H4 (cell line): ENCODE measurements around the gene SERPINF2. TPM values are rescaled to one million over a fixed set of nuclear protein-coding genes. Genes with fewer than 3 reads are reported as not detected.
"Not testable (repeated sequence)": the region's sequence is repeated elsewhere in the genome, so short reads cannot be mapped to it uniquely, and the experiment has no call there.

Experiments
- DNase-seq: peaks from one replicate; pipeline ENCODE4 v3.0.0-alpha.2; 2015; ENCODE audit warnings: low spot score
- total RNA-seq: library from RNA; depleted of rRNA; stranded (reverse); fragments of >200 nt; shearing (Covaris generic); gene quantifications from 2 replicates; pipeline ENCODE4 v1.2.3, GENCODE V29; 2014; rRNA removed

Gene SERPINF2
- not detected in 2 replicates for total RNA-seq

DNA sequence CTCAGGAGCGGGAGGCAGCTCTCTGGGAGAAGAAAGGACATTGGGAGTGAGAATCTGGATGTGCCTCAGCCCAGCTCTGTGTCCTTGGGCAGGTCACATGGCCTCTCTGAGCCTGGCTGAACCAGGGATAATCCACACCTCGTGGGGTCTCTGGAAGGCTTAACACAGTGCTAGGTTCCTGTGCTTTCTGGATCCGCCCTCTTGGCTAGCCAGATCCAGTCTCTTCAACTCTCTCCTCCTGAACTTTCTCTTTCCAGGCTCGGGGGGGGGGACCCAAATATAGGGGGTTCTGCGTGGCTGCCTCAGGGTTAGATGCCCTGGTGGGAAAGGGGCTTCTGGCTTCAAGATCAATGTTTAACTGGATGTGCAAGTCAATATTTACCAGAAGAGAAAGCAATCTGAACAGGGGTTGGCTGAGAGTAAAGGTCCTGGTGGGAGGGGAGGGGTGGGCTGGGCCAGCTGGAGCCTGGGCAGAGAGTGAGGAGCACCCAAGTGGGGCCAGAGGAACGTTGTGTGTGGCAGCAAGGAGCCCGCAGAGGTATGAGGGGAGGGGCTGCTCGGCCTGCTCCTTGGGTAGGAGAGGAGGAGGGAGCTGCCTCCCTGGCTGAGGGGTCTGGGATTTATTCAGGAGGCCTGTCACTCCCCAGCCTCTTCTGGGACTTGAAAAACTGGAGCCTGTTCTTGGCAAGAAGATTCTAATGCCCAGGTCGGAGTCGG, at the start of gene SERPINF2:
TSS of gene SERPINF2 (plus strand) at position 501 of the 717 bp plus-strand sequence. CDS start 2,125 bp downstream, outside the sequence.
- DNase-seq, result no peak

DNA sequence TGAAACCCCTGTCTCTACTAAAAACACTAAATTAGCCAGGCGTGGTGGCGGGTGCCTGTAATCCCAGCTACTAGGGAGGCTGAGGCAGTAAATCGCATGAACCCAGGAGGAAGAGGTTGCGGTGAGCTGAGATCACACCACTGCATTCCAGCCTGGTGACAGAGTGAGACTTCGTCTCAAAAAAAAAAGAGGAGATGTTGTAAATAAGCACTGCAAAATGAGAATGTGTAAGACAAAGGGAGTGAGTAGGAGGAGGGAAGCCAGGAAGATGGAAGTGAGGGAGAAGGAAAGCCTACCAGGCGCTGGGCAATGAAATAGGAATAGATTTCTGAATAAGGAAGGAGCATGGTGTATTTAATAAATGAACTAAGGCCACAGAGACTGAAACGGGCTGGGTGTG, 49.3 kb upstream of the SERPINF2 start:
- no peak for DNase-seq

DNA sequence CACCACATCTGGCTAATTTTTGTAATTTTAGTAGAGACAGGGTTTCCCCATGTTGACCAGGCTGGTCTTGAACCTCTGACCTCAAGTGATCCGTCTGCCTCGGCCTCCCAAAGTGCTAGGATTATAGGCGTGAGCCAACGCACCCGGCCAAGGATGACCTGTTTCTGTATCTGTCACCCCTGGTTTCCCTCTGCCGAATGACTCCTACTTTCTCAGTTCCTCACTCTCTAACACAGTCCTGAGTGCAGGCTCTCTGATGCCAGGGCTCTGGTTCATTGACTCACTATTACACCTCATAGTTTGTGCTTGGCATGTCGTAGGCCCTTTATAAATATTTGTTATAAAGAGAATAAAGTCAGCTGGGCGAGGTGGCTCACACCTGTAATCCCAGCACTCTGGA, 47.3 kb upstream of the SERPINF2 start:
- DNase-seq, result no peak

DNA sequence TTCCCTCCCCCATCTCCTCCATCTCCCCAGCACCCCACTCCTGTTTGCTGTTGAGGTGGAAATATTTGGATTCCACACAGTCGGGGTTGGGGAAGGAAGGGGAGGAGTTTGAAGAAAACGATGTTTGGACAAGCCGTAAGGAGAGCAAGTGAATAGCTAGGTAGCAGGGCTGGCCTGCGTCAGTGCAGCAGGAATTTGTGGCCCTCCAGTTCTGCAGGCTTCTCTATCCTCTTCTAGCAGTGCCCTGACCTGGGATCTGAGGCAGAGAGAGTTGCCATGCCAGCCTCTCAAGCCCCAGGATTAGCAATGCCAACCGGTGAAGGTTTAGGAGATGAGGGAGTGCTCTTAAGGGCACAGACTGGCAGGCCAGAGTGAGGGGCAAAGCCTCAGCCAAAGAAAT, 45.0 kb upstream of the SERPINF2 start:
- DNase-seq, result no peak

DNA sequence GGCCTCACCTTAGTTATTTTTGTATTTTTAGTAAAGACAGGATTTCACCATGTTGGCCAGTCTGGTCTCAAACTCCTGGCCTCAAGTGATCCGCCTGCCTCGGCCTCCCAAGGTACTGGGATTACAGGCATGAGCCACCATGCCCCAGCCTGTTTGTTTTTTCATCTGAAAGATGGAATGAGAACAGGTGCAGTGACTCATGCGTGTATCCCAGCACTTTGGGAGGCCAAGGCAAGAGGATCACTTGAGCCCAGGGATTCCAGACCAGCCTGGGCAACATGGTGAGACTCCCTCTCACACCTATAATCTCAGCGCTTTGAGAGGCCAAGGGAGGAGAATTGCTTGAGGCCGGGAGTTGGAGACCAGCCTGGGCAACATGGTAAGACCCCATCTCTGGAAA, 42.8 kb upstream of the SERPINF2 start:
- DNase-seq, result not testable (repeated sequence)

DNA sequence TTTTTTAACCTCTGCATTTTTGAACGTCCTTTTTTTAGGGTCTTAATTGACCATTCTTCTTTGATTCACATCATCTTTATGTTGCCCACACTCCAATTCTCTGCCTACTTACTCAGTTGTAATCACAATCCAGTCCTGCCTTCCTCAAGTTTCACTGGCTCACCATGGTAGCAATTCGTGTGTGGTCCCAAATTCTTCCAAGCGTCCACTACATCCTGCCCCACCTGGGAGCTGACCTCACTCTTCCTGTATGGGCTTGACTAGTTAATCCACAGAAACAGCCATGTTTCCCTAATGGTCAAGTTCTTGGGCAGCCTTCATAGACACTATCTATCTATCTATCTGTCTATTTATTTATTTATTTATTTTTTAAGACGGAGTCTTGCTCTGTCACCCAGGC, 39.6 kb upstream of the SERPINF2 start:
- peak; percentile 47 for DNase-seq

DNA sequence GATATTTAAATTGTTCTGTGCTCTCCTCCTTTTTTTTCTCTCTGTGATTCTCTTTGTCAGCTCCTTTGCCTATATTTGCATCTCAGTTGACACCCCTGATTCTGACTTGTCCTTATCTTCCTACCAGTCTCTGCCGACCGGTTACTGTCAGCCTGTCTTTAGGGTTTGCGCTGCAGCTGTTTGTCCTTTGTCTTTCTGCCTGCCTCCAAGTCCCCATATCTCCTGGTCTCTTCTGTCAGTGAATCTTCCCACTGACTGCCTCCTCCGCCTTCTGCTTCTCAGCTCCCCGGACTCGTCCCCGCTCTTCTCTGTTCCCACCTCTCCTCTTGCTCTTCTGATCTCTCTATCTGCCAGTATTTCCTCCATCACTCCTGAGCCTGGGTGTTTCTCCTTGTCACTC, 37.7 kb upstream of the SERPINF2 start:
- no peak for DNase-seq

DNA sequence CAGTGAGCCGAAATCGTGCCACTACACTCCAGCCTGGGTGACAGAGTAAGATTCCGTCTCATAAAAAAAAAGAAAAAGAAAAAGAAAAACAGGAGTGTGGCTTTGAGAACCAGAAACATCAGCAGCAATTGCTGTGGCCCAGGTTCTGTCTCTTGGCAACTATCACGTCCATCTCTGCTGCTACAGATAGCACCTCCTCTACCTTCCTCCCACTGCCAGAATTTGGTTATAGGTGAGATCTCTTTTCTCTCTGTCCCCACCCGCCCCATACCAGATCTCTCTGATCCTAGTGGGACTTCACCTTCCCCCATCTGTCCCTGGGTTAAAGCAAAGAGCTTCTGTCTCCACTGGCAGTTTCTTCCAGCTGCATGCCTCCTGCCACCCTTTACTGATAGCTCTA, 35.6 kb upstream of the SERPINF2 start:
- no peak for DNase-seq

DNA sequence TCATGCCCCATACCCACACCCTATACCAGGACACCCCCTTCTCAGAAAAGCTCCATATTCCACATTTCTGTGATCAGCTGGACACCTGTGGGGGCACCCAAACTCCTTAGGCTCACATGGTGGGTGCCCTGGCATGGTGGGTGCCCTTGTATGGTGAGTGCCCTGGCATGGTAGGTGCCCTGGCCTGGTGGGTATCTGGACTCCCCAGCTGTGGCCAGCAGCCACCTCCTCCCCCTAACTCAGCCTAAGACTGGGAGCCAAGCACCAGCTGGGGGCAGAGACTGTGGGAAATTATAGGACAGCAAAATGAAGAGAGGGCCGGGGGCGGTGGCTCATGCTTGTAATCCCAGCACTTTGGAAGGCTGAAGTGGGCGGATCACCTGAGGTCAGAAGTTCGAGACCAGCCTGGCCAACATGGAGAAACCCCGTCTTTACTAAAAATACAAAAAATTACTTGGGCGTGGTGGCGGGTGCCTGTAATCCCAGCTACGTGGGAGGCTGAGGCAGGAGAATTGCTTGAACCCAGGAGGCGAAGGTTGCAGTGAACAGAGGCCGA, 33.8 kb upstream of the SERPINF2 start:
- DNase-seq, result not testable (repeated sequence)

DNA sequence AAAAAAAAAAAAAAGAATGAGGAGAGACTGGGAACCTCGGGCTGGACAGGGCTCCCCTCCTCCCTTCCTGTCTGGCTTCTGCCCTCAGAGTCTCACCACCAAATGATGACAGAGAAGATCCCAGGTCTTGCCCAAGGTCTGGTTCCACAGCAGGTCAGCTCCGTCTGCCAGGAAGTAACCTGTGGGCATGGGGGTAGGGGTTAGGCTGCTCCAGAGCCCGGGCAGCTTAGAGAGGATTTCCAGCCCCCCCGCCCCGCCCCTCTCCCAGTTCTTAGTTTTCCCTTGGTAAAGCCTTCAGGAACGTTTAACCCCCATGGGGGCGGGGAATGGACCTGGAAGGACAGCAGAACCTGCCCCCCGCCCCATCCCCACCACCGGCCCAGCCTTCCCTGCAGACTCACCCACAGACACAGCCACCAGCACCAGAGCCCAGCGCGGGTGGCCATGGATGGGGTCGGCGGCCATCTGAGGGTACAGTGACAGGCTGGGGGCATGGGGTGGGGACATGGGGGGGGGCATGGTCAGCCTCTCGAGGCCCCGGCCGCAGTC, 33.2 kb upstream of the SERPINF2 start:
- no peak for DNase-seq

DNA sequence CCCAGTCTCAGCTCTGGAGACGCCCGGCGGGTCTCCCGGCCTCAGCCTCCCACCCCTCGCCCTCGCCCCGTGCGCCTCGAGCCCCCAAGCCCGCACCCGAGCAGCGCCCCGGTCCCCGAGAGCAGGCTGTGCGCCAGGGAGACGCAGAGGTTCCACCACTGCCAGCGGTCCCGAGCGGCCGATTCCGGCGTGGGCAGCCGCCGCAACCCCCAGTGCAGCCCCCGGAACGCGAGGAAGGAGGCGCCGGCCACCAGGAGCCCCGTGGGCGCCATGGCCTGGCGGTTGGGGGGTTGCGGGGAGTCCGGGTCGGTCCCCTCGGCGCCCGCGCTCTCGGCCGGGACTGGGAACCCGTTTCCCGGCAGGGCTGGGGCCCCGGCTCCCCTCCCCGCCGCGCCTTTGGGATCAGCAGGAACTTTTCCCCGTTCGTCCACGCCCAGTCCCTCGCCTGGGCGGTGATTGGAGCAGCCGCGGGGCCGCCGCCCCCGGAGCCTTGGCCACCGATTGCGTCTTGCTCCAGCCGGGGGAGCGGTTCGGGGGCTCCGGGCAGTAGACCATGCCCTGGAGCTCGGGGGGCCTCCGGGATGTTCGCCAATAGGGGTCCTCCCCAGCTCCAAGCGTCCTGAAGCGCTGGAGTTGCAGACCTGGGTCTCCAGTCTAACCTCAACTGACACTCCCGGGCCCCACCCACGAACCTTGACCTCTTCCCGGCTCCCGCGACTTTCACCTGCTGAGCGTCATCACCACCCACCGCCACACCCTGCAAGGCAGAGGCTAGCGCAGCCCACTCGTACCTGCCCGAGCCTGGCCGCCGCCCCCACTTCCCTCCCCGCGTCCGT, 32.5 kb upstream of the SERPINF2 start, which contains the start of gene TLCD2:
TSS of gene TLCD2 (minus strand) at position 407 of the 836 bp plus-strand sequence. CDS start at position 272, 135 bp downstream.
- DNase-seq, result peak; percentile 58

DNA sequence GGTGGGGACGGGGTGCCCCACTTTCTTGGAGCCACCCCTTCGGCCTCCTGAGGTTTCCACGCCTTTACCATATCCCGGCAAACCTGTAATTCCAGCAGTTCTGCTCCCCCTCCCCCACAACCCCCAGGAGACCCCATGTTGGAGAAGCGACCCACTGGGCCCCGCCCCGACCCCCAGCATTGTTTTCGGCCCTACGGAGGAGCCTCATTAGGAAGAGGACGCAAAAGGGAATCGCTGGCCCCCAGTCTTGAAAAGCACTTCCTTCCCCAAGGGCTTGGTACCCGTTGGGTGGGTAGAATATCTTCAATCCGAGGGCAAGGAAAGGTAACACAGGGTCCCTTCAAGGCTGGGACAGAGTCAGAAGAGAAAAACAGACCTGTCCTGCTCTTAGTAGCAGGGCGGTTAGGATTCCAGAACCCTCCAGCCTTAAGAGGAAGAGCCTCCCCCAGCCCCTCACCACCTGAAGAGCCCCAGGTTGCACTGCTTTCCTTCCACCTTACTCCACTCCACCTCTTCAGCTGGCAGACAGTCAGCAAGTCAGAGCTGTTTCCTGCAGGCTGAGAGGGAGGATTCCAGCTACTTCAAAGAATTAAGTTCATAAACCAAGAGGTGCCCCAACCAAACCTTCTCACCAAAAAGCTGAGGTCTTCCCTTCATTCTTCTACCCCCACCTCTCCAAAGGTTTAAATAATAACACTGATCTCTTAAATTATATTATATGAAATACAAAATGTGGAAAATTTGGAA, 31.7 kb upstream of the SERPINF2 start:
- DNase-seq, result no peak

DNA sequence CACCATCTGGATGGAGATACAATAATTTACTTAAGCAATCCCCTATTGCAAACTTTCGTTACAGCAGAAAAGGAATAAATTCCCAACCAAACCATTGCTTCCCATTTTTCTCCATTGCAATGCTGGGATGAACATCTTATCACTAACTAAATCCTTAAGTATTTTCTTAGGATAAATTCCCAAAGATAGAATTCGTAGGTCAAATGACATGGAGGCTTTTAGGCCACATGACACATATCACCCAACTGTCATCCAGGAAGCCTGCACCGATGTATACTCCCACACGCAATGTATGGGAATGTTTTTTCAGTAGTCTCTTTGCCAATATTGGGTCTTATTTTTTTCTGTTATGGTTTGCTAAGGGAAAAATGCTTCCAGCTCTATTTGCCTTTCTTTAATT, 30.9 kb upstream of the SERPINF2 start:
- DNase-seq, result no peak

DNA sequence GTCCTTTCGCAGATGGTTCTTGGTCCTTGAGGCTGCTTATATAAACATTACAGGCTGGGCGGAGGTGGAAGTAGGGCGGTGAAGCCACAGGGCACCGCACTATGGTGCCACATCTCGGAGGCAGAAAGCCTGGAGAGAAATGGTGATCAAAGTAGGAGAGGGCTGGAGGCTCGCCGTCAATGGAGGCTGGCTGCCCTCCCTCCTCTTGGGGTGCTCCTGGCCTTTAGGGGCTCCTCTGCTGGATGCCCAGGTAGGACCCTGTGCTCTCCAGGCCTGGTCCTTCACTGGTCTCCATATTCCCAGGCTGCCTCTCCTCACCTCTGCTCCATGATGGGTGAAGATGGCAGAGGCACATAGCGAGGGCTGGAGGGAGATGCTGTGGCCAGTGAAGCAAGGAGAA, 30.4 kb upstream of the SERPINF2 start:
- no peak for DNase-seq

DNA sequence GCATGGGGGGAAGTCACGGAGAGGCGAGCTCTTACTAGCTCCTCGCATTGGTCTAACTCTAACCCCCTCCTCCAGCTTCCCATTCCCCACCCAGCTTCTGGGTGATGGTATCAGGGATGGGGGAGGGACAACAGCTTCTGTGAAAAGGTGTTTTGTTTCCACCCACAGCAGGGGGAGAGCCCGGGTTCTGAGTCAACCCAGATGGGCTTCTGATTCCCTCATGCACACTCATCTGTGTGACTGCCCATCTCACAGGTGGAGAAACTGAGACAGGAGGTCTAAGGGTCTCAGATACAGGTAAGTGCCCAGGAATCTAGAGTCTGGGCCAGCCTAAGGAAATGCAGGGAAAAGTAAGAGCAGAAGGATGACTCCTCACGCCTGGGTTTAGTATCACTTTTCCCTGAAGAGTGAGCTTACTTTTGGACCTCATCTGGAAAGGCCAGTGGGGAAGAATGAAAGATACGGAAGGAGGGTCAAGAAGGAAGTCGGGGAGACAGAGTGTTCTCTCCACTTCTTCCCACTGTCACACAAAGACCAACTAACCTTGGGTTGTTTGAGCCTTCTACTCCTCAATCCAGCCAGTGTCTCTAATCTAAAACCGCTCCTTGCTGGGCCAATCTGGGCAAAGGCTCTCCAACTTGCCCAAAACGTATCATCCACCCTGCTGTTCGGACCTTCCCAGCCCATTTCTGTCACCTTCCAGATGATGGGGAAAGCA, 29.4 kb upstream of the SERPINF2 start:
- DNase-seq, result no peak

DNA sequence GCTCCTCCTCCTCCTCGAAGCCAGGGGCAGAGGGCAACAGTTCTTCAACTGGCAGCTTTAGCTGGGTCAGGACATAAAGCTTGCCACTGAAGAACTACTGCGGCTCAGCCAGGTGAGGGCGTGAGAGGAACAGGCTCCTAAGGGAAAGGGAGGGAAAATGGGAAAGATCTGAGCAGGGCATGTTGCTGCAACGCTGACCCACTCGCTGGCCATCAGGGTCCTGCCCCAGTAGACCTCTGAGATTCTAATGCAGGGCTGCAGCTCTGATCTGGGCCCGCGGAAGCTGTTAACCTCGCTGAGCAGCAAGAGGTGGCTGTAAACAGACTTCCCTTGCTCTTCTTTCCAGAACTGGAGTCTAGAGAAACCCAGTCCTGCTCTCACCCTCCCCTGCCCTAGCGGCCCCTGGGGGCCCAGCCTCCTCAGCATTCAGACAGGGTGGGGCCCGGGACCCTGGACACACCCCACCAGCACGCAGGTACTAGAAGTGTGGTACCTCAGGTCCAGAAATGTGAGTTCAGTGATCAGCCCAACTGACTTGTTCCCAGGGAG, 28.7 kb upstream of the SERPINF2 start:
- peak; percentile 78 for DNase-seq

DNA sequence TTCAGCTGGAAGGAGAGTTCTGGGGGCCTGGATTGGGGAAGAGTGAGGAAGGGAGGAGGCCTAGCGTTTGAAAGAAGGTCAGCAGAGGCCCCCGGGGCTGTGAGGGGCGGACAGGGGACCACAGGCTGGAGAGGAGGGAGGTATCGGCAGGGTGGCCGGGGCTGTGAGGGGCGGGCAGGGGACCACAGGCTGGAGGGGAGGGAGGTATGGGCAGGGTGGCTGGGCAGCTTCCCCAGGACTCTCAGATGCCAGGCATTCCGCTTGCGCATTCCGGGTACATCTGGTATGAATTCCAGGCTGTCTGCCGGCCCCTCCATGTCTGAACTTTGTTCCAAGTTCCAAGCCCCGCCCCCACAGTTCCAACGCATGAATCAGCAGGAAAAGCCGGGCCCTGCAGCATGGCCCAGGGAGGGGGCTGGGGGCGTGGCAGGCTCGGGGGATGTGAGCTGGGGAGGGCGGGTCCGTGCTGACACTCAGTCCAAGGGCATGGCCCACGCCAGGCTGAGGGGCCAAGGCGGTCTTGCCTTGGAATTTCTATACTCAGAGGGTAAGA, 28.2 kb upstream of the SERPINF2 start:
- peak; percentile 98 for DNase-seq

DNA sequence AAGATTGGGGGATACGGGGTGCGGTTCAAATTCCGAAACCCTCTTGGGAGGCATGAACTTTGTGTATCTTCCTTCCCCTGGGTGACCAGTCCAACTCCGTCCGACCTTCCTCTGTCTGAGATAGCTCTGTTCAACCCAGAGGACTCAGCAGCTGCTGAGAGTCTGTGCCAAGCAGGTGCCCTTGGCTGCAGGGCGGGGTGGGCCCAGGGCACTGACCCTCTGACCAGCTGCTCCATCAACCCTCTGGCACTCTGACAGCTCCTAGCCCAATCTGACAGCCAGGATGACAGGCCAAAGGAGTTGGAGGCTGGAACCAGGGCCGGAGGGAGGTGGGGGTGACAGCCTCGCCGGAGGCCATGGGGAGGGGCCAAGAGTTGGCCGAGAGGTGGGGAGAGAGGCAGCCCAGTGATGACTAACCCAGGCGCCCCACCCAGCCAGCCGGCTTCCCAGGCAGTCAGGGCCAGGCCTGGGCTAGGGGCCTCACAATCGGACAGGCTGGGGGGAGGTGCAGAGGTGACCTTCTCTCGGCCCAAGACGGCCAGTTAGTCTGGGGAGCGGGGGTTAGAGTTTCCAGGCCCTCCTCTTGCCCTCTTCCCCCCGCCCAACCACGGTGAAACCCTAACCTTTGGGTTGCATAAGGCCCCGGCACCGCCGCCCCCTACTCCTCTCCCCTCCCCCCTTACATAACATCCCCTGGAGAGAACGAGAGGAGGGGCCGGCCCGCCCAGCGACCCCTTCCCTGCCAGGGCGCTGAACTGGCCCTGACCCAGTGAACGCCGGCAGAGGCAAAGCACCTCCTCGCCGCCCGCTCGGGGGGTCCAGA, 27.5 kb upstream of the SERPINF2 start:
- DNase-seq, result peak; percentile 82

DNA sequence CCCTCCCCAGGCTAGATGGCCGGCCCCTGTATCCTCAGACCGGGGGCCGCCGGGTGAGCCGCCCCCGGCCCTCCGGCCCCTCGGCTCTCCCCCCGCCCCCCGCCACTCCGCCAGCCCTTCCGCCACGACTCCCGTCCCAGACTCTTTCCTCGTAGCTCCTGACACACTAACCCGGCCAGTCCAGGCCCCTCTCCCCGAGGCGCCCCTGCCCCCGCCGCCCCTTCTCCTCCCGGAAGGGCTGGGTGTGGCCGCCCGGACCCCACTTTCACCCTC, 26.9 kb upstream of the SERPINF2 start:
- no peak for DNase-seq
